WTC11 (cell line): ENCODE data around the gene HBEGF. TPM values are rescaled to one million over a fixed set of nuclear protein-coding genes. Genes with fewer than 3 reads are reported as not detected.

ENCODE experiments used
- ATAC-seq: fragments of 200-7000 bp; cut with Tn5 transposase; 2 replicates; pipeline ENCODE4 v1.10.0; 2021; ENCODE audit warnings: mild to moderate bottlenecking, moderate library complexity
- CTCF ChIA-PET: fragments of 300-600 bp; sonication (Branson Sonifier 250); formaldehyde crosslinking; loops from one replicate; lab custom pipeline; 2021; ENCODE audit warnings: antibody characterized with exemption; lab: Charles Lee
- POLR2A ChIA-PET: fragments of 350-600 bp; sonication (Branson Sonifier 250); formaldehyde crosslinking; loops from one replicate; lab custom pipeline; 2021; ENCODE audit warnings: antibody characterized with exemption; lab: Charles Lee
- DNase-seq: peaks from one replicate; pipeline ENCODE4 v3.0.0; 2021; ENCODE audit warnings: low spot score
- H3K27ac Mint-ChIP-seq: 2 replicates; pipeline ENCODE4 v1.8.0; 2021; ENCODE audit warnings: mixed read lengths
- H3K27me3 Mint-ChIP-seq: 2 replicates; pipeline ENCODE4 v1.8.0; 2021; ENCODE audit warnings: low read depth, mild to moderate bottlenecking, moderate library complexity, mixed read lengths
- H3K36me3 Mint-ChIP-seq: 2 replicates; pipeline ENCODE4 v1.8.0; 2021; ENCODE audit warnings: mixed read lengths
- H3K4me1 Mint-ChIP-seq: 2 replicates; pipeline ENCODE4 v1.8.0; 2022; ENCODE audit warnings: mixed read lengths
- H3K4me3 Mint-ChIP-seq: 2 replicates; pipeline ENCODE4 v1.8.0; 2021; ENCODE audit warnings: mild to moderate bottlenecking, moderate library complexity, mixed read lengths
- H3K9me3 Mint-ChIP-seq: 2 replicates; pipeline ENCODE4 v1.8.0; 2021; ENCODE audit warnings: mixed read lengths
- AR ChIP-seq: fragments of 250-450 bp; sonication (Bioruptor Pico); IDR thresholded peaks from 2 replicates; pipeline ENCODE4 v1.9.0; 2021; ENCODE audit warnings: mild to moderate bottlenecking
- ATF2 ChIP-seq: sonication (generic); formaldehyde crosslinking; IDR thresholded peaks from 2 replicates; pipeline ENCODE4 v1.8.1; 2022; ENCODE audit warnings: low read depth, missing genetic modification reagents, borderline replicate concordance
- ATF3 ChIP-seq: sonication (generic); formaldehyde crosslinking; conservative IDR thresholded peaks from 2 replicates; pipeline ENCODE4 v1.8.1; 2022; ENCODE audit warnings: mild to moderate bottlenecking, missing genetic modification reagents
- E2F1 ChIP-seq: sonication (generic); formaldehyde crosslinking; IDR thresholded peaks from 2 replicates; pipeline ENCODE4 v1.8.0; 2022; ENCODE audit warnings: mild to moderate bottlenecking, missing genetic modification reagents
- ELF4 ChIP-seq: sonication (generic); formaldehyde crosslinking; IDR thresholded peaks from 2 replicates; pipeline ENCODE4 v1.8.1; 2022; ENCODE audit warnings: low read depth, mild to moderate bottlenecking, moderate library complexity, missing genetic modification reagents
- EMX1 ChIP-seq: fragments of 250-450 bp; sonication (Bioruptor Pico); IDR thresholded peaks from 2 replicates; pipeline ENCODE4 v1.8.0; 2021; ENCODE audit warnings: mild to moderate bottlenecking
- GRHL2 ChIP-seq: fragments of 250-450 bp; sonication (Bioruptor Pico); IDR thresholded peaks from 2 replicates; pipeline ENCODE4 v1.8.0; 2022; ENCODE audit warnings: mild to moderate bottlenecking, moderate library complexity; ENCODE audit not compliant: insufficient replicate concordance, severe bottlenecking
- MLX ChIP-seq: sonication (generic); formaldehyde crosslinking; IDR thresholded peaks from 2 replicates; pipeline ENCODE4 v1.8.1; 2023; ENCODE audit warnings: mild to moderate bottlenecking, missing genetic modification reagents, moderate library complexity
- NFYB ChIP-seq: sonication (generic); formaldehyde crosslinking; conservative IDR thresholded peaks from 2 replicates; pipeline ENCODE4 v1.8.0; 2022; ENCODE audit warnings: low read depth, missing genetic modification reagents
- NR1H2 ChIP-seq: sonication (generic); formaldehyde crosslinking; IDR thresholded peaks from 2 replicates; pipeline ENCODE4 v1.9.0; 2021; ENCODE audit warnings: mild to moderate bottlenecking, moderate library complexity, missing genetic modification reagents
- SMAD3 ChIP-seq: sonication (generic); formaldehyde crosslinking; IDR thresholded peaks from 2 replicates; pipeline ENCODE4 v1.8.0; 2022; ENCODE audit warnings: missing genetic modification reagents, mild to moderate bottlenecking, borderline replicate concordance
- STAT6 ChIP-seq: sonication (generic); formaldehyde crosslinking; conservative IDR thresholded peaks from 2 replicates; pipeline ENCODE4 v1.8.1; 2023; ENCODE audit warnings: mild to moderate bottlenecking, low read depth, missing genetic modification reagents, moderate library complexity
- ZNF263 ChIP-seq: sonication (generic); formaldehyde crosslinking; IDR thresholded peaks from 2 replicates; pipeline ENCODE4 v1.8.1; 2022; ENCODE audit warnings: low read depth, mild to moderate bottlenecking, moderate library complexity, missing genetic modification reagents
- ZNF396 ChIP-seq: fragments of 250-450 bp; sonication (Bioruptor Pico); IDR thresholded peaks from 2 replicates; pipeline ENCODE4 v1.8.0; 2021; ENCODE audit warnings: mild to moderate bottlenecking, moderate library complexity, borderline replicate concordance
- ZNF416 ChIP-seq: fragments of 250-450 bp; sonication (Bioruptor Pico); IDR thresholded peaks from 2 replicates; pipeline ENCODE4 v1.9.0; 2021; ENCODE audit warnings: mild to moderate bottlenecking, inconsistent platforms
- ZSCAN18 ChIP-seq: fragments of 250-450 bp; sonication (Bioruptor Pico); IDR thresholded peaks from 2 replicates; pipeline ENCODE4 v2.1.2; 2022; ENCODE audit warnings: mild to moderate bottlenecking, moderate library complexity
- total RNA-seq: library from RNA; stranded (reverse); gene quantifications from 3 replicates; pipeline ENCODE4 v1.2.3, GENCODE V29; 2021

HBEGF gene
- total RNA-seq, 1 experiment from 2014 or later, result 4.0 TPM

GRCh38 chr5:140295414-140295813 is 51.0 kb downstream of the HBEGF start:
- Mint-ChIP-seq H3K36me3 (peaks cover 13% of the 10 kb centered on the region), H3K4me3 (no peak overlapping the region), H3K9me3 (no peaks in the 10 kb centered on the region), H3K4me1 (peaks cover 14% of the 10 kb centered on the region), H3K27me3 (no peaks in the 10 kb centered on the region), H3K27ac (no peak overlapping the region)
- ChIA-PET POLR2A (no interaction called here), CTCF (interaction anchor here (1.2 to 1.8 kb wide), 2 partner anchors 51 kb away, joined by 3 to 5 read pairs; partner anchors contain the start of gene HBEGF)
- DNase-seq, result no peak
- no peak for TF ChIP-seq NR1H2 (CRISPR knock-in tag)
- ATAC-seq, result no peak

- no peaks in the 10 kb centered on the region for H3K9me3 Mint-ChIP-seq
- H3K4me1 Mint-ChIP-seq, result peaks cover 14% of the 10 kb centered on the region
- H3K27ac Mint-ChIP-seq, result peak overlapping the region; percentile 21; the same call in 1 of the 2 replicates
- ChIA-PET CTCF (interaction anchor here (1.2 to 1.8 kb wide), 2 partner anchors 50 to 52 kb away, joined by 3 to 5 read pairs; partner anchors contain the start of gene HBEGF), POLR2A (no interaction called here)
- DNase-seq (no peak), ATAC-seq (no peak)
- peaks cover 8% of the 10 kb centered on the region for H3K36me3 Mint-ChIP-seq
- H3K4me3 Mint-ChIP-seq, result no peak overlapping the region
- TF ChIP-seq ZNF416 (CRISPR knock-in tag), result no peak
- no peak for TF ChIP-seq MLX
- TF ChIP-seq ZNF396 (CRISPR knock-in tag), result no peak
- TF ChIP-seq GRHL2 (CRISPR knock-in tag), result no peak
- TF ChIP-seq SMAD3, result no peak
- no peak for TF ChIP-seq ATF2 (CRISPR knock-in tag)
- no peak for TF ChIP-seq ZNF263 (CRISPR knock-in tag)
- TF ChIP-seq AR (CRISPR knock-in tag), result no peak
- no peak for TF ChIP-seq EMX1 (CRISPR knock-in tag)
- TF ChIP-seq ATF3 (CRISPR knock-in tag), result no peak
- no peak for TF ChIP-seq STAT6 (CRISPR knock-in tag)
- TF ChIP-seq ZSCAN18 (CRISPR knock-in tag), result no peak
- TF ChIP-seq E2F1, result no peak
- TF ChIP-seq ELF4 (CRISPR knock-in tag), result no peak
- TF ChIP-seq NFYB (CRISPR knock-in tag), result no peak
- no peaks in the 10 kb centered on the region for H3K27me3 Mint-ChIP-seq
Measured at GRCh38 chr5:140294753-140295152, 51.6 kb downstream of the HBEGF start.
